MM.1S (cell line): ENCODE measurements around the gene TMEM45A.

ENCODE experiments used
- CTCF ChIP-seq: fragments of 300-600 bp; sonication (generic); IDR thresholded peaks from 2 replicates; pipeline ENCODE4 v1.5.1; 2016; ENCODE audit warnings: antibody characterized with exemption, low read length, mixed read lengths
- EZH2 ChIP-seq: fragments of 300-600 bp; sonication (generic); optimal IDR thresholded peaks from 2 replicates; pipeline ENCODE3; 2017; ENCODE audit warnings: low read depth, mild to moderate bottlenecking, antibody characterized with exemption, low read length, mixed read lengths
- EZH2phosphoT487 ChIP-seq: fragments of 300-600 bp; sonication (generic); IDR thresholded peaks from 2 replicates; pipeline ENCODE4 v1.6.1; 2018; ENCODE audit warnings: antibody characterized with exemption, low read length

- no peak for TF ChIP-seq EZH2
- peak; percentile 86 for TF ChIP-seq CTCF
- TF ChIP-seq EZH2phosphoT487 = no peak
Observed at GRCh38 chr3:100590114-100590839, 97.9 kb downstream of the TMEM45A start.
